ENCODE measurements around the gene KCNA10. TPM values are rescaled to one million over a fixed set of nuclear protein-coding genes. Genes with fewer than 3 reads are reported as not detected.

Gene KCNA10
- total and polyA plus RNA-seq, 2 experiments from 2014 or later: not detected

GRCh38 chr1:110482662-110483307 lies 36.2 kb downstream of the KCNA10 start (continued):
- TF ChIP-seq REST (IDR thresholded peaks at IDR 0.05; ENCODE audit: unreplicated experiment) (no peak), CTCF (conservative IDR thresholded peaks at IDR 0.05; ENCODE audit: low read depth in 2 of 2) (no peak), JUNB (IDR thresholded peaks at IDR 0.05; ENCODE audit: unreplicated experiment) (no peak), STAT1 (IDR thresholded peaks at IDR 0.05; ENCODE audit: unreplicated experiment) (no peak), CREB1 (CRISPR knock-in tag; IDR thresholded peaks at IDR 0.05; ENCODE audit: low read depth) (no peak), EZH2phosphoT487 (IDR thresholded peaks at IDR 0.05; ENCODE audit: unreplicated experiment) (no peak)

GRCh38 chr1:110481968-110482623 lies 36.9 kb downstream of the KCNA10 start:
- H2AFZ ChIP-seq: peak overlapping the region; percentile 74; the same call in 1 of the 2 replicates
- no peak for TF ChIP-seq EZH2 (IDR thresholded peaks at IDR 0.05; ENCODE audit: low read depth, unreplicated experiment)
- TF ChIP-seq ZNF462 (CRISPR knock-in tag; IDR thresholded peaks at IDR 0.05): no peak
- no peak overlapping the region for H3K4me3 Mint-ChIP-seq
- H3F3A ChIP-seq (replicated peaks; ENCODE audit: low read depth): no peaks in the 10 kb centered on the region
- H3K4me3 ChIP-seq: no peak overlapping the region
- peaks cover 13% of the 10 kb centered on the region for H3K27me3 Mint-ChIP-seq (ENCODE audit: insufficient read depth, low read depth, poor library complexity)
- H3K36me3 Mint-ChIP-seq (ENCODE audit: low read depth): no peaks in the 10 kb centered on the region
- ATAC-seq (no peak), DNase-seq (ENCODE audit: low spot score) (peak; percentile 34)
- no peaks in the 10 kb centered on the region for H3K79me2 ChIP-seq (replicated peaks; ENCODE audit: insufficient read depth)
- H3K9me2 ChIP-seq (ENCODE audit: insufficient read depth): no peaks in the 10 kb centered on the region
- H3K36me3 ChIP-seq (ENCODE audit: insufficient read depth): no peaks in the 10 kb centered on the region
- no peak overlapping the region for H3K27ac Mint-ChIP-seq
- H3K4me1 Mint-ChIP-seq: peaks cover 42% of the 10 kb centered on the region
- H3K27me3 ChIP-seq (ENCODE audit: insufficient read depth): no peaks in the 10 kb centered on the region
- no peak overlapping the region for H3K27ac ChIP-seq (ENCODE audit: low read depth)
- no peaks in the 10 kb centered on the region for H4K20me1 ChIP-seq (replicated peaks; ENCODE audit: insufficient read depth)
- no peaks in the 10 kb centered on the region for H3K9me3 Mint-ChIP-seq
- H3K4me2 ChIP-seq: peak overlapping the region; percentile 43; the same call in 1 of the 2 replicates
- peaks cover 11% of the 10 kb centered on the region; the same call in 1 of the 2 replicates for H3K4me1 ChIP-seq (ENCODE audit: insufficient read depth)
